ENCODE data around the gene DNTTIP2.

DNA sequence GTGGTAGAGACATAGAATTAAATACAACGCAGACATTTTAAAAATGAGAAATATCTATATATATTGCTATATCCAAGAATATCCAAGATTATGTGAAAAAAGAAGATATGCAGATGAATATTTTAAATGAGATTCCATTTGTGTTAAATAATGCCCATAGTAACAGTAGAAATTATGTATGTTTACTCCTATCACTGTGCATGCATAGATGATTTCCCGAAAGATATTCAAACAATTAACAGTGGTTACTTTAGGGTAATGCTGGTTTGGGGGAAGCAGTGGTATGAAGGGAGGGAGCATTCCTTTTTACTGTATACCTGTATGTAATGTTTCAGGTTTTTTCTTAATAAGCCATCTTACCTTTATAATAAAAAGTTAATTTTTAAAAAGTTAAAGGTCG, 25.1 kb downstream of the DNTTIP2 start:
- TF ChIP-seq, protein P1, sequence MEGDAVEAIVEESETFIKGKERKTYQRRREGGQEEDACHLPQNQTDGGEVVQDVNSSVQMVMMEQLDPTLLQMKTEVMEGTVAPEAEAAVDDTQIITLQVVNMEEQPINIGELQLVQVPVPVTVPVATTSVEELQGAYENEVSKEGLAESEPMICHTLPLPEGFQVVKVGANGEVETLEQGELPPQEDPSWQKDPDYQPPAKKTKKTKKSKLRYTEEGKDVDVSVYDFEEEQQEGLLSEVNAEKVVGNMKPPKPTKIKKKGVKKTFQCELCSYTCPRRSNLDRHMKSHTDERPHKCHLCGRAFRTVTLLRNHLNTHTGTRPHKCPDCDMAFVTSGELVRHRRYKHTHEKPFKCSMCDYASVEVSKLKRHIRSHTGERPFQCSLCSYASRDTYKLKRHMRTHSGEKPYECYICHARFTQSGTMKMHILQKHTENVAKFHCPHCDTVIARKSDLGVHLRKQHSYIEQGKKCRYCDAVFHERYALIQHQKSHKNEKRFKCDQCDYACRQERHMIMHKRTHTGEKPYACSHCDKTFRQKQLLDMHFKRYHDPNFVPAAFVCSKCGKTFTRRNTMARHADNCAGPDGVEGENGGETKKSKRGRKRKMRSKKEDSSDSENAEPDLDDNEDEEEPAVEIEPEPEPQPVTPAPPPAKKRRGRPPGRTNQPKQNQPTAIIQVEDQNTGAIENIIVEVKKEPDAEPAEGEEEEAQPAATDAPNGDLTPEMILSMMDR (IDR thresholded peaks at IDR 0.05; ENCODE audit: low read depth, low read length, poor library complexity, severe bottlenecking), result no peak
- TF ChIP-seq EZH2phosphoT487 (IDR thresholded peaks at IDR 0.05; ENCODE audit: borderline replicate concordance, low read length), result no peak

All from DOHH2 (cell line).